GM11168 (cell line): ENCODE results near the gene PLEKHH2.

Experiments used
- in situ Hi-C: fragments of 300-500 bp; cut with MboI; formaldehyde crosslinking; loops from one replicate; pipeline ENCODE4 v1.12.0; 2022; ENCODE audit warnings: low sequenced_read_pairs; ENCODE audit not compliant: unreplicated experiment

Gene PLEKHH2

GRCh38 chr2:43796206-43796605 is 159.1 kb downstream of the PLEKHH2 start:
- in situ Hi-C loops, result no loop called here

GRCh38 chr2:43798300-43798699 is 161.2 kb downstream of the PLEKHH2 start:
- in situ Hi-C loops, result no loop called here

GRCh38 chr2:43800894-43801293 is 163.8 kb downstream of the PLEKHH2 start:
- in situ Hi-C loops, result no loop called here

GRCh38 chr2:43802135-43802534 is 165.1 kb downstream of the PLEKHH2 start:
- in situ Hi-C loops, result no loop called here

DNA sequence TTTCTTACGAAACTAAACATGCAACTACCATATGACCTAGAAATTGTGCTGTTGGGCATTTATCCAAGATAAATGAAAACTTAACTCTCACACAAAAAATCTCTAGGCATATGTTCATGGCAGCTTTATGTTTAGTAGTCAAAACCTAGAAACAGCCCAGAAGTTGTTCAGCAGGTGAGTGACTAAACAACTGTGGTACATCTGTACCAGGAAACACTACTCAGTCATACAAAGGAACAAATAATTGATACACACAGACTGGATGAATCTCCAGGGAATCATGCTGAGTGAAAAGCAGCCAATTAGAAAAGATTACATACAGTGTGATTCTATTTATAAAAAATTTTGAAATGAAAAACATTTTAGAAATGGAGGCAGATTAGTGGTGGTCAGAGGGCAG is 166.1 kb downstream of the PLEKHH2 start:
- in situ Hi-C loops, result no loop called here

GRCh38 chr2:43806719-43807031 is 169.6 kb downstream of the PLEKHH2 start:
- in situ Hi-C loops, result no loop called here

DNA sequence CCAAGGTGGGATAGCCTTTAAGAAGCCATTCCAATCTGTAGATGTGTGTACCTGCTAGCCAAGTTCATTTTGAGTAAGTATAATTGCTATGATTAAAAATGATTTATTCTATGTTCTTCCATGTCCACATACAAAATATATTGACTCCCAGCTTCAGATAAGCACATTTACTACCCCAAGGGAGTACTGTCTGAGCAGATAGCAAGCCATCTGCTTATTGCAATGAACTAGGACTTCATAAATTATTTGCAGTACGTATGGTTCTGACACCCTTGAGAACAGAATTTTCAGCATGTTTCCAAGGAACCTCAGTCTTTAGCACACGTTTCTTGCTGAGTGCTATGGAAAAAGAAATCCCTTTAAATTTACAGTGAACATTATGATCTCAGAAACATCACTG is 173.4 kb downstream of the PLEKHH2 start:
- in situ Hi-C loops, result no loop called here

DNA sequence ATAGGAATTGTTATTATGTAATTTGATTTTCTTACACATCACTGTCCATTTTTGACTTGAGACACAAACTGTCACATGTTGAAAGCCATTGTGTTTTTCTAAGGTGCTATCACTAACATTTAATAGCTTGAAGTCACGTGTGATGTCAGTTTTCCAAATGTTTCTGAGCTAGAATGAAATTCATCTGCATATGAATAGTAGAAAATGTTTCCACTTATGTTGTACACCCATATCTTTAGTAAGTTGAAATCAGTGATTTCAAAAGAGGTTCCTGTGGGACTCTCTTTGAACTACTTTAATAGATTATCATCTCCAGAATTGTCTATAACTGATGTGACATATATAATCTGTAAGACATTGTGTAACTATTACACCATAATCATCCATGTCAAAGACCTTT is 173.8 kb downstream of the PLEKHH2 start:
- in situ Hi-C loops, result no loop called here

DNA sequence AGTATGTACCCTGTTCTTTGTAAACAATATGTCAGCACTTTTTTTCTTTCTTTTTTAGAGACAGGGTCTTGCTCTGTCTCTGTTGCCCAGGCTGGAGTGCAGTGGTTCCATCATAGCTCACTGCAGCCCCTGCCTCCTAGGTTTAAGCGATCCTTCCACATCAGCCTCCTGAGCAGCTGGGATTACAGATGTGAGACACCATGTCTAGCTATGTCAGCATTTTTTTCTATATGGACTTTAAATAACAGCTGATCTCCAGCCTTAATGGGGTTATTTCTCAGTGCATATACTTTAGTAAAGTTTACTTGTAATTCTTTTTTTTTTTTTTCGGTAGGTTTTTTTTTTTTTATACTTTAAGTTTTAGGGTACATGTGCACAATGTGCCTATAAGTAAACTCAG is 174.9 kb downstream of the PLEKHH2 start:
- in situ Hi-C loops, result no loop called here

GRCh38 chr2:43812947-43813346 is 175.9 kb downstream of the PLEKHH2 start:
- in situ Hi-C loops, result no loop called here

DNA sequence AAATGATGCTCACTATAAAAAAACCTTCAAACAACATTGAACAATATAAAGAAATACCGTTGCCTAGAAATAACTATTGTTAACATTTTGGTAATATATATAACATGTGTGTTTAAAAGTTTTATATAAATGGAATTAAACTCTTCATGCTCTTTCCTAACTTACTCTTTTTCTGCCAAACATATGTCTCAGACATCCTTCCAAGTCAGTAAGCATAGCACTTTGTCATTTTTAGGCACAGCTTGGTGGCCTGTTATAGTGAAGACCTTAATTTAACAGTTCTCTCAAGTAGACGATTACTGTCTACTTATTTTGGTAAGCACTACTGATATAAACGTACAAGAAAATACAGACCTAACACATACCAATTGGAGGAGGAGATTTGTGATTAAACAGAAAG is 177.7 kb downstream of the PLEKHH2 start:
- in situ Hi-C loops, result no loop called here
